ENCODE measurements around the gene SDC1. TPM values are rescaled to one million over a fixed set of nuclear protein-coding genes. Genes with fewer than 3 reads are reported as not detected.
A peak's percentile ranks its signal among the peaks of the same experiment; 100 is the strongest.

The SDC1 gene
- total RNA-seq, 1 donor: 110 TPM

- no peak for TF ChIP-seq CTCF (IDR thresholded peaks at IDR 0.05; ENCODE audit: insufficient read depth, low read depth, low read length)
- DNase-seq (ENCODE audit: low read depth): no peak
- no peak overlapping the region for H3K4me3 ChIP-seq (ENCODE audit: low read depth, low read length)
Observed at GRCh38 chr2:20191714-20192569, 33.0 kb downstream of the SDC1 start.

DNA sequence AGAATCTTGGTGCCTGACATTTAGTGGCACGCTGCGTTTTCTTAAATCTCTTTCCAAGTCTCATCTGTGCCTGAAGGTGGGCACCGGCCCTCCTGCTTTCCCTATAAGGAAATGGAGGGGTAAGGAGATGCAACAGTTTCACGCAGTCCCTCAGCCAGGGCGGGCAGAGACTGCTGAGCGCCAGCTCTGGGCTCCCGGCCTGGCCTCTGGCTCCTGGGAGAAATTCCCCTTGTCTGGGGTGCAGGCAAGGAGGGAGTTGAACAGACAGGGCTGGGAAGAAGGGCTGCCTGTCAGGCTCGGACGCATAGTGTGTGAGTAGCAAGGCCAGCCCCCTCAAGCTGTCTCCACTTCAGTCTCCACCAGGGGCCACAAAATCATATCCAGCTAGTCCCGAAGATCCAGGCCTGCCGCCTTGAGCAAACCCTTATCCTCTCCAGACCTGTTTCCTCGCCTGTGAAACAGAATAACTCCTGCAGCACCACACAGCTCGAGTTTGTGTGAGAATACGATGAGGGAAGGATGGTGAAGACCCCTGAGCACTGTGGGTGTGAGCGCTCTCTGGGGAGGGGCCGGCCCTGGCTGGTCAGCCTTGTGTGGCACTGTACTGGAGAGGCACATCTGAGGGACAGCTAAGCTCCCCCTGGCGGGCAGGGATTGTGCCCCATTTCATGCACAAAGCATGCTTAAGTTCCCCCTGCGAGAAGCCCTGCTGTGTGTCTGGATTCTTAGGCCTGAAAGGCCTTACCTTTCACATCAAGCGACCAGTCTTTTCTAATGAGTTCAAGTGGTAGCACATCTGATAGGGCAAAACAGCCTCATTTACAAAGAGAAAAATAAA is 33.8 kb downstream of the SDC1 start:
- TF ChIP-seq CTCF (IDR thresholded peaks at IDR 0.05; ENCODE audit: insufficient read depth, low read depth, low read length): no peak
- no peak overlapping the region for H3K4me3 ChIP-seq (ENCODE audit: low read depth, low read length)
- no peak for DNase-seq (ENCODE audit: low read depth)

DNA sequence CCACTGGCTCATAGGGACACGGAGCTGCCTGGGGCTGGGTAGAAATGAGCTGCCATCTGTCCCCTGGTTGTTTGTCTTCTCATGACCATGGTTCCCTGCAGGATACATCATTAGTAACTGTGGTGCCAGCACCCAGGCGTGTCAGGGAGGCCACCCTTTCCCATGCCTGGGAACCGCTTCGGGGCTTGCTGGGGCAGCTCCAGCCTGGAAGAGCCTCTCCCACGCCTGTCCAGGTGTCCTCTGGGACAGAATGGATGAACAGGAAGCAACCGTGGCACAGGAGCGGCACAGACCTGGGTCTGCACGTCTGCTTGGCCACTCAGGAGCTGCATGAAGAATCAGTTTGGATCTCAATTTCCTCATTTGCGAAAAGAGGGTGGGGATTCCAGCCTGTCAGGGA is 34.8 kb downstream of the SDC1 start:
- H3K4me3 ChIP-seq (ENCODE audit: low read depth, low read length): no peak overlapping the region
- DNase-seq (ENCODE audit: low read depth): no peak
- TF ChIP-seq CTCF (IDR thresholded peaks at IDR 0.05; ENCODE audit: insufficient read depth, low read depth, low read length): no peak

- no peak for TF ChIP-seq CTCF (IDR thresholded peaks at IDR 0.05; ENCODE audit: insufficient read depth, low read depth, low read length)
- H3K4me3 ChIP-seq (ENCODE audit: low read depth, low read length): no peak overlapping the region
- no peak for DNase-seq (ENCODE audit: low read depth)
Observed at GRCh38 chr2:20189299-20189931, 35.5 kb downstream of the SDC1 start.

- TF ChIP-seq CTCF (IDR thresholded peaks at IDR 0.05; ENCODE audit: insufficient read depth, low read depth, low read length): no peak
- H3K4me3 ChIP-seq (ENCODE audit: low read depth, low read length): no peak overlapping the region
- peak; percentile 22 for DNase-seq (ENCODE audit: low read depth)
Observed at GRCh38 chr2:20188851-20189250, 36.1 kb downstream of the SDC1 start.

GRCh38 chr2:20188201-20188600 is 36.7 kb downstream of the SDC1 start:
- DNase-seq (ENCODE audit: low read depth): no peak
- TF ChIP-seq CTCF (IDR thresholded peaks at IDR 0.05; ENCODE audit: insufficient read depth, low read depth, low read length): no peak
- H3K4me3 ChIP-seq (ENCODE audit: low read depth, low read length): no peak overlapping the region
